ENCODE results near the gene HOXA5.

The HOXA5 gene

GRCh38 chr7:27131390-27131819, 12.1 kb downstream of the HOXA5 start:
- DNase-seq, result no peak

- DNase-seq, result peak; percentile 90
Measured at GRCh38 chr7:27130540-27131389, 12.7 kb downstream of the HOXA5 start, which contains the start of gene HOXA4. HOXA4 (minus strand) TSS chr7:27130757; CDS start chr7:27130733, 24 bp downstream.

GRCh38 chr7:27129729-27130539, 13.5 kb downstream of the HOXA5 start:
- peak; percentile 10 for DNase-seq

DNA sequence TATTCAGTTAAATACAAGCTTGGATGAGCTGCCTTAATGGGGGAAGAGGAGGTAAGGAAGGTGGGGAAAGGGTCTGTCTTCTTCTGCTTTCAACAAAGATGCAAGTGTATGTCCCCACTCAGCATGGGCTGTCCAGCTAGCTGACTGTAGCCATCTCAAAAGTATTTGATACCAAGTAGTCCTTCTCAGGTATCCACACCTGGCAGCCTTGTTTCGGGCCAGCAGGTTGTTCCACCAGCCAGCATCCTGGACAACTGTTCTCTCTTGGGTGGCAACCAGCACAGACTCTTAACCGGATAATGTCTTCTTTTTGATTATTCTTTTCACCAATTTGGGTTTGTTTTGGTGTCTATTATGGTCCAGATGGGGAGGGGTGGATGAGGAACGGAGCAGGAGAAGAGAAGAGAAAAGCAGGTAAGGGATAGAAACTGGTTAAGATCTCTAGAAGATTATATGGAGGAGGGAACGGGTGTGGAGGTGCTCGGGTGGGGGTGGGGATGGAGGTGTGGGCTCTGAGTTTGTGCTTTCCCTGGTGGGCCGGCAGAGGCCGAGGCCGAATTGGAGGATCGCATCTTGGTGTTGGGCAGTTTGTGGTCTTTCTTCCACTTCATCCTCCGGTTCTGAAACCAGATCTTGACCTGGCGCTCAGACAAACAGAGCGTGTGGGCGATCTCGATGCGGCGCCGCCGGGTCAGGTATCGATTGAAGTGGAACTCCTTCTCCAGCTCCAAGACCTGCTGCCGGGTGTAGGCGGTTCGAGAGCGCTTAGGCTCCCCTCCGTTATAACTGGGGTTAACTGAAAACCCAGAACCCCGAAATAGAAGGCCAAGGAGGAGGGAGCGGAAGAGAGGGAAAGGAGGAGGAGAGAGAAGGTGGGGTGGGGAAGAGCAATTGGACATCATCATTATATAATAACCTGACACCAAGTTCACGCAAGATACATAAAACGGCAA, 14.4 kb downstream of the HOXA5 start:
- DNase-seq, result no peak

DNA sequence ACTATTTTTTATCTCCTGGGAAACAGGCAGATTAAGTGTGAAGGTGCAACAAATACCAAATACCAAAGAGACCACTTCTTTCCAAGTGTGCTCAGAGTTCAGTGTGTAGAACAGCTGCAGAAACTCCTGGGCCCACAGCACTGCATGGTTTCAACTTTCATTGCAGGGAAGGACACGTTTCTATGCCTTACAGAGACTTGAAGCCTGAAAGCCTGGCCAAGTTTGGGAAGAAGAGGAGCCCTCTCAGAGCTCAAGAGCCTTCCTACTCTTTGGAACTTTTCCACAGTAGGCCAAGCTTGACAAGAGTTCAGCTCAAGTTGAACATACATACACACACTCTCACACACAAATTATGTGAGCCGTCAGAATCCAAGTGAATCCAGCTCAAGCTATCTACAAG, 15.4 kb downstream of the HOXA5 start:
- no peak for DNase-seq

- no peak for DNase-seq
Measured at GRCh38 chr7:27126596-27127327, 16.7 kb downstream of the HOXA5 start.

GRCh38 chr7:27125986-27126394, 17.5 kb downstream of the HOXA5 start:
- DNase-seq, result no peak

DNA sequence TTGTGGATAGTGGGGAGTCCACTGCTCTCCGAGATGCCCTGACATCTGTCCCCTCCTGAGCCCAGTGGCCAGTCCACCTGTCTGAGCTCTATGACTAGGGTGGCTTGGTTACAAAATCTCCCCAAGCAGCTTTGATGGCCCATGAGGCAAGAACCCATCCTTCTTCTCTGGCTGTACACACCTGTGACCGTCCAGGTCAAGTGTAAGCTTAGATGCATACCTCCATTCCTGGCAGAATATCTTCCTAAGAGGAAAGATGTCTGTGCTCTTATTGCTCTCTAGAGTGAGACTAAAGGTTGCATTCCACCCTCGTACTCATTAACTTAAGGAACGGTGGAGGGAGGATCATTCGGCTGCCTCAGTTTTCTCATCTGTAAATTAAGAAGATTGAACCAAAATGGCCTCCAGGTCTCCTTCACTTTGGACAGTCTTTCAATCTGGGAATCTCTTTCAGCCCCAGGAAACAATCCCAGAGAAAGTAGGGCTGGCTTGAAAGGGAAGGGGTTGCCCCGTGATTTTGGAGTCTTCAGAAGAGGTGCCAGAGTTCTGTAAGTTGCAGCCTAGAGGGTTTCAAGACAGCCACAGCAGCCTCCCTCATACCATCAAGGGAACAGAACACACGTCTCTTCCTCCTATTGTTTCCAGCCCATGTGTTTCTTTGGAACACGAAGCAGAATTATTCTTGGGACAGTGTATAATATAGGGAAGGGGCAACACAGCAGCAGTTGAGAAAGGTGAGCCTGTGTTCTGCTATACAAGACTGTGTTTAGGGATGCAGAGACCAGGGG, 18.4 kb downstream of the HOXA5 start:
- no peak for DNase-seq

DNA sequence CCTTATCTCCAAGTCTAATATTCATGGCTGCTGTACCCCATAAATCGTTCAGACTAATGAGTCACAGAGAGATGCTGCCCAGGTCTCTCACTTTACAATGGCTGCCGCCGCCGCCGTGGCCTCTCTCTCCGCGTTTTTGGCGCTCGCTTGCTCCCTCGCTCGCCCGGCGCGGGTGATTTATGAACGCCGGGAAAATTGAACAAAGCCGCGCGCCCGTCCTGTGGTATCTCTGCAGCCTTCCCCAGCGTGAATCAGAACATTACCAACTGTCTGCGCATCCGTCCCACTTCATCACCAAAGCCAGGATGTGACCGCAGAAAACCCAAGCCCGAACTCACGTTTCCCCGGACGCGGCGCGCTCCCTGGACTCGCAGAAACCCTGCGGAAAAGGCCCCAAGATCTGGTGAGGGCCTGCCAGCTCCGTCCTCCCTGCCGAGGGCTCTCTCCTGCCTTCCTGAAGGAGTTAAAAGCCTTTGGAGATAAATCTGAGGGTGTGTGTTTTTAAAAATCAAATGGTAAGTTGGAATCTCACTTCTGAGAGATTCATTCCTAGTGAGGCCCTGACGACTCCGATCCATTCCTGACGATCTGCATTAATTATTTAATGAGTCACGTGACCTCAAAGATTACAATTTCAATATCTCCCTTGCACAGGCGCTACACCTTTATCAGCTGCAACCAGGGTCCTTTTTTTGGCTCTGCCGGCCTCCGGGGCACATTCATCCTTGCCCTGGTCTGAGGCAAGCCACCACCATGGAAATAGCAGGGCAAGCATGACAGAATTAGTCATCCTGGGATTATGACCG, 19.2 kb downstream of the HOXA5 start:
- DNase-seq, result no peak

DNA sequence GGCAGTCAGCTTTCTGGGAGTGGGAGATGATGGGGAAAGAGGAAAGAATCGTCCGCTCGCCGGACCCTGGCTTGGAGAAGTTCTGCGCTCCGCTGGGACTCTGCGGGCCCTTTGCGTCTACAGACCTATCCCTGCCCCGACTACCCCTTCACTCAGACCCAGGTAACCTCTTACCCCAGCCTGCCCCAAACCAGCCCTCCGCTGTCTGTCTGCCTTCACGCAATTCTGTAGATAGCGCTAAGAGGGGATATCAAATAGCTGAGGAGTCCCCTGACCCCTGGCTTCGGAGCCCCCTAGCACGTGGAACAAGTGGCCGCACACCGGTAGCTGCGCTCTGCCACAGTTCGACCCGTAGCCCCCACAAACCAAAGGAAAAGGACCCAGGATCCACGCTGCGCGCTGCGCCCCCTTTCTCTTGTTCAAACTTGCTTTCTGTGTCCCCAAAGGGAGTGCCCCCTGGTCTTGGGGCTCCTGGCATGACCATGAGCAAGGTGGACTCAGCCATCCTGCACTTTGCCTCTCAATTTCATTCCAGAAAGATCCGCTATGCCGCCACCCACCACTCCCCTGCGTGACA, 19.9 kb downstream of the HOXA5 start:
- no peak for DNase-seq

DNA sequence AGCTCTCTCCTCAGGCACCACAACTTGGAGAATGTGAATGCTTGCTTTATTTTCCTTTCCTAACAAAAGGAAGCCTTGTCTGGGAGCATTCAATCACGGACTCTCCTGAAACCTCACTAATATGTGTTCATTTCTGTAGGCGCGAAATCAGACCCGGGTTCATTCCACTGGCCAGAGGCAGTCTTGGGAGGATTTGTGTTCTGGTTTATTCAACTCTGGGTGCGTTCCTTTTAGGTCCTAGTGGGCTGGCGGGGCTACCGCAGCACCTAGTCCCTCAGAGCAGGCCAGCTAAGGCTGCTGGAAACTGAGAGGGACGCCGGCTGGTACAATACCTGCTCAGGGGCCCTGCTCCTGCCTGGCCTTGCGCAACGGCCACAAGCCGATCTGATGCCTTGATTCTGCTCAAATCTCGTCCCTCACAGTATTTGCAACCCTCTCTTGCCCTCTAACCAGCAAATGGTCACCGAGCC, 20.4 kb downstream of the HOXA5 start:
- no peak for DNase-seq

GRCh38 chr7:27122077-27122910, 21.2 kb downstream of the HOXA5 start:
- no peak for DNase-seq

- DNase-seq, result no peak
Measured at GRCh38 chr7:27121684-27122076, 21.8 kb downstream of the HOXA5 start.

DNA sequence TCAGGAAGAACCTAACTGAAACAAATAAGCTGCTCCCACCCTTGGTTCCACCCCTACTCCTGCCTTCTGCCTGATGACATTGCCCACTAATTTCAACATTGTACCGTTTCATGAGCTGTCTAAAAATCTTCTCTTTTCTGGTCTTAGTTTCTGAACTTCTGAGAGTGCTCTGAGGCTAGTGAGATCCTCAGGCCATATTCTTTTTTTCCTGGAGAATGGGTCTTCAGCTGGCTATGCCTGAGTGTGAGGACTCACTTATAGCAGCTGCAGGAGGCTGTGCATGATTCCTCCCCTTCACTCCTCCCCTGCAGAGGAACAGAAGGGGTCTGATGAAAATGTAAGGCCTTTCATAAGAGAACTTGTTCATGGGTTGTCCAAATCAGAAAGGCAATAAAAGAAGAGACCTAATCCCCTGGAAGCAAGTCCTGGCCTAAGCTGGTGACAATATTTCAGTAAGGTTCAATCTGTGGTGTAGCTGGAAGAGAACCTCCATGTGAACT, 24.0 kb downstream of the HOXA5 start:
- DNase-seq, result no peak

DNA sequence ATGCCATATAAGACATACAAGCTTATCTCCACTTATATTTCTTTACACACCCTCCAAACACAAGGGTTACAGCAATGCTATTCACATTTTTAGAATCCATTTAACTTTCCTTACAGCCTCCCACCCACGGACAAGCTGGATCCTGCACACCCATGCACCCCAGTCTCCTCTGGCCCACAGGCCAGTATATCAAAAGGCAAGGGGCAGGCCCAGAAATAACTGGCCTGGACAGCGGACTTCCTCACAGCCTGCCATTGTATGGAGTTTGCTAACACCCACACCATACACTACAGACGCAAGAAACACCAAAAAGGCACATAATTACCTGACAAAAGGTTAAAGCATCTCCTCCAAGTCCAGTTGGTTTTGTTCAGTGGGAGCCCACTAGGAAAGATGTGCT, 24.9 kb downstream of the HOXA5 start:
- DNase-seq, result no peak

- no peak for DNase-seq
Measured at GRCh38 chr7:27117887-27118491, 25.5 kb downstream of the HOXA5 start.

- no peak for DNase-seq
Measured at GRCh38 chr7:27116962-27117886, 26.3 kb downstream of the HOXA5 start.
